ENCODE data around the gene VSTM1.

- TF ChIP-seq CTCF (IDR thresholded peaks at IDR 0.05) (no peak), POLR2AphosphoS5 (IDR thresholded peaks at IDR 0.05) (no peak), POLR2A (IDR thresholded peaks at IDR 0.05) (no peak)
These were observed 5.8 kb upstream of the VSTM1 start for GRCh38 chr19:54069470-54069869.

All from breast epithelium (tissue), 3 donors.